H9 (cell line): Measurements from ENCODE around the gene RHOH. TPM values are rescaled to one million over a fixed set of nuclear protein-coding genes. Genes with fewer than 3 reads are reported as not detected.

ENCODE experiments used
- DNase-seq: peaks from one replicate; pipeline ENCODE4 v3.0.0-alpha.2; 2017
- H2AFZ ChIP-seq: one replicate; pipeline ENCODE4 v1.6.1; 2013; ENCODE audit warnings: mild to moderate bottlenecking, low read length, control low read depth, moderate library complexity
- H2AK5ac ChIP-seq: 2 replicates; pipeline ENCODE4 v1.6.1; 2013; ENCODE audit warnings: low read length, control low read depth, mixed read lengths; ENCODE audit not compliant: insufficient read length
- H2BK120ac ChIP-seq: one replicate; pipeline ENCODE4 v1.6.1; 2013; ENCODE audit warnings: low read depth, mild to moderate bottlenecking, low read length, control low read depth, inconsistent platforms; ENCODE audit not compliant: poor library complexity, severe bottlenecking
- H2BK12ac ChIP-seq: 2 replicates; pipeline ENCODE4 v1.6.1; 2013; ENCODE audit warnings: low read length, control low read depth, mixed read lengths, low read depth; ENCODE audit not compliant: insufficient read length
- H2BK15ac ChIP-seq: 2 replicates; pipeline ENCODE4 v1.6.1; 2013; ENCODE audit warnings: low read depth, low read length, control low read depth
- H2BK20ac ChIP-seq: one replicate; pipeline ENCODE4 v1.6.1; 2013; ENCODE audit warnings: low read depth, mild to moderate bottlenecking, low read length, control low read depth, inconsistent platforms; ENCODE audit not compliant: poor library complexity, severe bottlenecking
- H2BK5ac ChIP-seq: 2 replicates; pipeline ENCODE4 v1.6.1; 2013; ENCODE audit warnings: low read length, control low read depth, mixed read lengths; ENCODE audit not compliant: insufficient read length
- H3K14ac ChIP-seq: 2 replicates; pipeline ENCODE4 v1.6.1; 2013; ENCODE audit warnings: low read length, control low read depth; ENCODE audit not compliant: insufficient read depth
- H3K18ac ChIP-seq: 2 replicates; pipeline ENCODE4 v1.6.1; 2013; ENCODE audit warnings: low read depth, mild to moderate bottlenecking, mixed read lengths, low read length, control low read depth; ENCODE audit not compliant: insufficient read length
- H3K23ac ChIP-seq: 2 replicates; pipeline ENCODE4 v1.6.1; 2013; ENCODE audit warnings: low read length, control low read depth, mixed read lengths, low read depth; ENCODE audit not compliant: insufficient read length
- H3K23me2 ChIP-seq: 2 replicates; pipeline ENCODE4 v1.6.1; 2013; ENCODE audit warnings: low read depth, mild to moderate bottlenecking, mixed read lengths, low read length, control low read depth; ENCODE audit not compliant: insufficient read length, poor library complexity, severe bottlenecking
- H3K27ac ChIP-seq: 2 replicates; pipeline ENCODE4 v1.5.1; 2013; ENCODE audit warnings: low read length, control low read depth, mixed read lengths, low read depth; ENCODE audit not compliant: insufficient read length
- H3K27me3 ChIP-seq: 2 replicates; pipeline ENCODE4 v1.6.1; 2013; ENCODE audit warnings: low read length, control low read depth, inconsistent platforms; ENCODE audit not compliant: insufficient read depth
- H3K4ac ChIP-seq: 2 replicates; pipeline ENCODE4 v1.6.1; 2013; ENCODE audit warnings: low read depth, mild to moderate bottlenecking, control low read depth, inconsistent platforms, low read length, moderate library complexity
- H3K4me1 ChIP-seq: 2 replicates; pipeline ENCODE4 v1.6.1; 2013; ENCODE audit warnings: low read length, control low read depth, inconsistent platforms; ENCODE audit not compliant: insufficient read depth
- H3K4me2 ChIP-seq: 2 replicates; pipeline ENCODE4 v1.6.1; 2013; ENCODE audit warnings: low read length, control low read depth, mixed read lengths; ENCODE audit not compliant: insufficient read length, insufficient read depth
- H3K56ac ChIP-seq: 2 replicates; pipeline ENCODE4 v1.6.1; 2013; ENCODE audit warnings: low read depth, mild to moderate bottlenecking, mixed read lengths, low read length, control low read depth; ENCODE audit not compliant: insufficient read length
- H3K79me1 ChIP-seq: 2 replicates; pipeline ENCODE4 v1.6.1; 2013; ENCODE audit warnings: low read depth, mild to moderate bottlenecking, moderate library complexity, low read length, control low read depth, inconsistent platforms; ENCODE audit not compliant: insufficient read depth, poor library complexity, severe bottlenecking
- H3K79me2 ChIP-seq: 2 replicates; pipeline ENCODE4 v1.6.1; 2013; ENCODE audit warnings: low read length, control low read depth, inconsistent platforms; ENCODE audit not compliant: insufficient read depth
- H3K9ac ChIP-seq: 2 replicates; pipeline ENCODE4 v1.6.1; 2013; ENCODE audit warnings: low read length, control low read depth, mixed read lengths; ENCODE audit not compliant: insufficient read length; ENCODE audit errors: extremely low read depth
- H3K9me3 ChIP-seq: one replicate; pipeline ENCODE4 v1.6.1; 2013; ENCODE audit warnings: low read depth, low read length, inconsistent platforms; ENCODE audit not compliant: control insufficient read depth
- H3T11ph ChIP-seq: one replicate; pipeline ENCODE4 v1.6.1; 2013; ENCODE audit warnings: mild to moderate bottlenecking, low read length, control low read depth, inconsistent platforms
- H4K20me1 ChIP-seq: one replicate; pipeline ENCODE4 v1.6.1; 2013; ENCODE audit not compliant: control insufficient read depth, insufficient read length, insufficient read depth
- H4K5ac ChIP-seq: 2 replicates; pipeline ENCODE4 v1.6.1; 2013; ENCODE audit warnings: low read depth, mild to moderate bottlenecking, mixed read lengths, low read length, control low read depth; ENCODE audit not compliant: insufficient read length
- H4K8ac ChIP-seq: replicated peaks from 2 replicates; pipeline ENCODE4 v1.6.1; 2013; ENCODE audit warnings: low read length, control low read depth, mixed read lengths, low read depth; ENCODE audit not compliant: insufficient read length
- H4K91ac ChIP-seq: 2 replicates; pipeline ENCODE4 v1.6.1; 2013; ENCODE audit warnings: low read depth, mild to moderate bottlenecking, moderate library complexity, mixed read lengths, low read length, control low read depth; ENCODE audit not compliant: insufficient read length
- H3K27ac Mint-ChIP-seq, 3 experiments: 2 replicates in 2 of 3; 3 replicates in 1 of 3; pipeline ENCODE4 v1.8.0; 2020 to 2021; ENCODE audit warnings: mixed read lengths in 3 of 3, mild to moderate bottlenecking in 1 of 3, moderate library complexity in 1 of 3
- H3K27me3 Mint-ChIP-seq: 2 replicates; pipeline ENCODE4 v1.8.0; 2021; ENCODE audit warnings: low read depth, mild to moderate bottlenecking, moderate library complexity, mixed read lengths
- H3K36me3 Mint-ChIP-seq, 3 experiments: 2 replicates in 2 of 3; 3 replicates in 1 of 3; pipeline ENCODE4 v1.8.0; 2020 to 2021; ENCODE audit warnings: low read depth in 3 of 3, mixed read lengths in 3 of 3; ENCODE audit not compliant: insufficient read depth in 1 of 3
- H3K4me1 Mint-ChIP-seq, 2 experiments: 2 replicates each; pipeline ENCODE4 v1.8.0; 2020; ENCODE audit warnings: mixed read lengths in 2 of 2
- H3K4me3 Mint-ChIP-seq, 2 experiments: 2 replicates in 1 of 2; 3 replicates in 1 of 2; pipeline ENCODE4 v1.8.0; 2020 to 2021; ENCODE audit warnings: mild to moderate bottlenecking in 2 of 2, mixed read lengths in 2 of 2, moderate library complexity in 1 of 2
- H3K9me3 Mint-ChIP-seq, 2 experiments: 2 replicates in 1 of 2; 3 replicates in 1 of 2; pipeline ENCODE4 v1.8.0; 2020; ENCODE audit warnings: mild to moderate bottlenecking in 2 of 2, mixed read lengths in 2 of 2, moderate library complexity in 1 of 2
- CTCF ChIP-seq: fragments of 200-600 bp; sonication (generic); conservative IDR thresholded peaks from 3 replicates; pipeline ENCODE4 v1.8.0; 2021; ENCODE audit warnings: antibody characterized with exemption, mild to moderate bottlenecking
- WGBS: extraction: QIAGEN DNeasy Blood & Tissue Kit; methylation state at CpG from one replicate; pipeline ENCODE4 v1.1.7; 2013; ENCODE audit warnings: missing lambda C conversion rate, low lambda C conversion rate, mixed read lengths; ENCODE audit not compliant: insufficient read length; ENCODE audit errors: extremely low coverage; 5-methylcytosine and 5-hydroxymethylcytosine counted together
- total RNA-seq: library from RNA; stranded (reverse); gene quantifications from 2 replicates; pipeline ENCODE4 v1.2.1, GENCODE V29; 2021

The RHOH gene
- total RNA-seq, 1 experiment from 2014 or later = 7.1 TPM

- Histone ChIP-seq H3T11ph (no peak overlapping the region), H4K8ac (no peak overlapping the region), H4K5ac (no peak overlapping the region), H2AK5ac (no peak overlapping the region), H3K27me3 (no peaks in the 10 kb centered on the region), H3K23me2 (no peaks in the 10 kb centered on the region), H4K20me1 (no peaks in the 10 kb centered on the region), H2AFZ (no peak overlapping the region), H3K27ac (no peak overlapping the region), H4K91ac (no peak overlapping the region), H3K79me2 (no peaks in the 10 kb centered on the region), H3K9ac (no peak overlapping the region), H2BK15ac (no peak overlapping the region), H2BK20ac (no peak overlapping the region), H3K56ac (no peak overlapping the region), H3K4me1 (no peaks in the 10 kb centered on the region; the same call in 1 of the 2 replicates), H3K4me2 (no peak overlapping the region), H3K79me1 (no peaks in the 10 kb centered on the region), H3K18ac (peak overlapping the region; percentile 68), H3K4ac (no peak overlapping the region), H2BK12ac (no peak overlapping the region), H3K14ac (no peak overlapping the region), H2BK120ac (no peak overlapping the region), H3K9me3 (no peaks in the 10 kb centered on the region), H3K23ac (no peak overlapping the region), H2BK5ac (no peak overlapping the region)
- Mint-ChIP-seq H3K27ac (peak overlapping the region in 2 of 3 experiments; percentile 50 to 52; a peak in 2 of 7 replicates), H3K36me3 (peaks cover 0 to 10% (median under 1%) of the 10 kb centered on the region in 3 experiments; a peak in 3 of 7 replicates), H3K4me1 (peaks cover 3 to 12% of the 10 kb centered on the region in 2 experiments; a peak in 1 of 4 replicates), H3K27me3 (no peaks in the 10 kb centered on the region), H3K4me3 (no peak overlapping the region), H3K9me3 (no peaks in the 10 kb centered on the region; a peak in 1 of 5 replicates)
- no peak for DNase-seq
- no CpG with 5 or more reads among the region's 12 CpGs for WGBS
- TF ChIP-seq CTCF = no peak
Measured at GRCh38 chr4:40238008-40238699, 41.3 kb downstream of the RHOH start.
